ENCODE data around the gene KCNG3. TPM values are rescaled to one million over a fixed set of nuclear protein-coding genes. Genes with fewer than 3 reads are reported as not detected.

Gene KCNG3, protein sequence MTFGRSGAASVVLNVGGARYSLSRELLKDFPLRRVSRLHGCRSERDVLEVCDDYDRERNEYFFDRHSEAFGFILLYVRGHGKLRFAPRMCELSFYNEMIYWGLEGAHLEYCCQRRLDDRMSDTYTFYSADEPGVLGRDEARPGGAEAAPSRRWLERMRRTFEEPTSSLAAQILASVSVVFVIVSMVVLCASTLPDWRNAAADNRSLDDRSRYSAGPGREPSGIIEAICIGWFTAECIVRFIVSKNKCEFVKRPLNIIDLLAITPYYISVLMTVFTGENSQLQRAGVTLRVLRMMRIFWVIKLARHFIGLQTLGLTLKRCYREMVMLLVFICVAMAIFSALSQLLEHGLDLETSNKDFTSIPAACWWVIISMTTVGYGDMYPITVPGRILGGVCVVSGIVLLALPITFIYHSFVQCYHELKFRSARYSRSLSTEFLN
- total RNA-seq (2014; rRNA removed; shearing (Covaris generic)) = 2.5 and 2.9 TPM in 2 replicates

DNA sequence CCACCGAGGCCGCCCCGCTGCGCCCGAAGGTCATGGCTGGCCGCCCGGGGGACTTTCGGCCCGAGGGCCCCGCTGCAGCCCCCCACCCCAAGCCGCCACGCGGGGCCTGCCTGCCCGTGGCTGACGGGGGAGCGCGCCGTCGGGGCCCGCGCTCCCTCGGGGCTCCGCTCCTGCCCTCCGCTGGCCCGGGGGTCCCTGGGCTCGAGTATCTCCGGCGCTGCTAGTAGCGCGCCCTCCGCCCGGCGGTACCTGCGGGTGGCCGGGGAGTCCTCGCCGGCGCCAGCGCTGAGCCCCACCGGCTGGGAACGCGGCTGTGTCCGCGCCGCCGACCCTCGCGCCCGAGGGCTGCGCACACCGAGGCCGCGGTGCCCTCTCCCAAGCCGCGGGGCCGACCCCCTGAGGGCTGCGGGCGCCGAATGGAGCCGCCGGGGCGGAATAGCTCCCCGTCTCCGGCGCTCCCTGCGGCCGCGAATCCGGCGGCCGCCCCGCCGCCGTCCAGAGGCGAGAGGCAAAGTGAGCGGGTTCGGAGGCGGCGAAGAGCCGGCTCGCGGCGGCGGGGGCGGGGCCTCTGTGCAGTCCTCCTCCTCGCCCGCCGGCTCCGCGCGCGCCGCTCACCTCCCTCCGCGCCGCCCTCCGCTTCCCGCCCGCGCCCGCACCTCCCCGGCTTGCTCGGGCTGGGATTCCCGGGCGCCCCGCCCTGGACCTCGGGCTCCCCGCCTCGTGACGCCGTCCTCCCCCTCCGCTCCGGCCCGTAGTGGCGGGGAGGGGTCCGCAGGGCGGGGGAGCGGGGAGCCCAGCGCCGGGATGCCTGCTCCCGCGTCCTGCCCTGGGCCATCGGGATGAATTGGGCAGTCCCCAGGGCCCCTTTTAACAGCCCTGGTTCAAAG, at the start of gene KCNG3:
KCNG3 (minus strand) TSS at position 515 of the 887 bp plus-strand sequence; CDS start at position 34, 481 bp downstream.
- peak; percentile 54 for DNase-seq (ENCODE audit: low spot score)

DNA sequence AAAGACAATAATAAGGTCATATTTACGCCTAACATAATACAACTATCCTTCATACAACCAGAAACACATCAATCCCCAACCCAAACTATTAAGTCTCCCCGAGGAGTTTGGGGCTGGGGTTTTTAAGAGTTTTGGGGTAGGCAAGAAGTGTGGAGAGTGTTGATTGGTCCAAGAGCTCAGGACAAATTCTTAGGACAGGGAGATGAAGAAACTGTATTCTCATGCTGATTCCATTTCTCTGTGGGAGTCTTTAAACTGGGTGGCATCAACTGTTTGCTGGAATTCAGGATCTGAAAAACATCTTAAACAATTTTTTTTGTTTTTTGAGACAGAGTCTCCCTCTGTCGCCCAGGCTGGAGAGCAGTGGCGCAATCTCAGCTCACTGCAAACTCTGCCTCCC, 49.1 kb upstream of the KCNG3 start:
- DNase-seq (ENCODE audit: low spot score) = no peak

DNA sequence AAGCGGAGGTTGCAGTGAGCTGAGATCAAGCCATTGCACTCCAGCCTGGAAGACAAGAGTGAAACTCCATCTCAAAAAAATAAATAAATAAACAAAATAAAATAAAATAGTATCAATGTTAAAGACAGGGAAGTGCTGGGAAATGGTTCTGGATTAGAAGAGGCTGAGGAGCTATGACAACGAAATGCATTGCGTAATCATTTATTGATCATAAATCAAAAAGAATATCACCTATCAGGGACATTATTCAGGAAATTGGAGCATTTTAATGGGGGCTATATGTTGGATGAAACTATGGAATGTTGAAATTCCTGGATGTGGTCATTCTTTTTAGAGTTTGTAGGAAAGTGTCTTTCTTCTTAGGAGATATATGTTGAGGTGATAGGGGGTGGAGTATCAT, 43.7 kb upstream of the KCNG3 start:
- DNase-seq (ENCODE audit: low spot score) = no peak

DNA sequence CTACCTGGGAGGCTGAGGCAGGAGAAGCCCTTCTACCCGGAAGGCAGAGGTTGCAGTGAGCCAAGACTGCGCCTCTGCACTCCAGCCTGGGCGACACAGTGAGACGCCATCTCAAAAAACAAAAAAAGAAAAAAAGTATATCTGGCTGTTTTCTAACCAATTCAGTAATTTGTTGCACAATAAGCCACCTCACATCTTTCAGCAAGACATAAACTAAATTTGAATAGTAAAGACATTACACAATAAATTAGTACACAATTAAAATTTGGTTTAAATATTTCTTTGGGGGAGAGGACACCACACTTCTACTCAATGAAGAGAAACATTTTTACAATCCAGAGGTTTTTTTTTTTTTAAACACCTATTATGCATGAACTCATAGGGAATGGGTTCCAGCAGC, 38.6 kb upstream of the KCNG3 start:
- no peak for DNase-seq (ENCODE audit: low spot score)

DNA sequence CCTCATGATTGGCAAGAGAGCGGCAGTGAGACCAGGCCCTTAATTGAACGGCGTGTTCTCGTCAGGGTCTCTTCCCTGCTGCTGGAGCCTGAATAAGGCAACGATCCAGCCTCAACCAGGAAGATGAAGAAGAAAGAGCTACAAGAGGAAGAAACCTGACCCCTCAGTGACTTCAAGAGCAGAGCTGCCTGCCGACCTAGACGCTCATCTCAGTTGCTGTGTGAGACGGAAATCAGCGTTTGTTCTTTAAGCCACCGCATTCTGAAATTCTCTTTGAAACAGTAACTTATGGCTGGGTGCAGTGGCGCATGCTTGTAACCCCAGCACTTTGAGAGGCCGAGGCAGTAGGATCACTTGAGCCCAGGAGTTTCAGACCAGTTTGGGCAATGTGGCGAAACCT, 29.6 kb upstream of the KCNG3 start:
- DNase-seq (ENCODE audit: low spot score) = no peak

DNA sequence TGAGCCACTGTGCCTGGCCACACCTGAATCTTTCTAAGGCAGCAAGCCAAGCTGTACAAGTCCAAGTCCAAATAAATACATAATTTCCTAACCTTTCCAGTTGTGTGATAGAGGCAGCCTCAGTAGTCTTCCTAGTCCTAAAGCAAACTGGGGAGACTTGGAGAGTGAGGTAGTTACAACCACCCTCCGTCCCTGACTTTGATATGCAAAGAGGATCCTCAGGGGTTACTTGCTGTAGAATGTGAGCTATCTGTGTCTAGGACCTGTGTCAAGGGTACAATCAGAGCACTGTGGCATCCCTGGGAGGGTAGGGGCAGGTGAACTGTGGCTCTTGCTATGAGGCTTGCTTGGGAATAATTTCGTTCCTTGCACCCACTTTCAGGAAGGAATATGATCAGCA, 28.3 kb upstream of the KCNG3 start:
- DNase-seq (ENCODE audit: low spot score) = no peak

DNA sequence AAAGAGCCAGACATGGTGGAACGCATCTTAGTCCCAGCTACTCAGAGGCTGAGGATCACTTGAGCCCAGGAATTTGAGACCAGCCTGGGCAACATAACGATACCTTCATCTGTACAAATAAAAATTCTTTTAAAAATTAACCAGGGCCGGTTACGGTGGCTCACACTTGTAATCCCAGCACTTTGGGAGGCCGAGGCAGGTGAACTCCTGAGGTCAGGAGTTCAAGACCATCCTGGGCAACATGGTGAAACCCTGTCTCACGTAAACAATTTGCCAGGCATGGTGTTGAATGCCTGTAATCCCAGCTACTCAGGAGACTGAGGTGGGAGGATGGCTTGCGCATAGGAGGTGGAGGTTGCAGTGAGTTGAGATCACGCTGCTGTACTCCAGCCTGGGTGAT, 25.8 kb upstream of the KCNG3 start:
- DNase-seq (ENCODE audit: low spot score) = no peak

DNA sequence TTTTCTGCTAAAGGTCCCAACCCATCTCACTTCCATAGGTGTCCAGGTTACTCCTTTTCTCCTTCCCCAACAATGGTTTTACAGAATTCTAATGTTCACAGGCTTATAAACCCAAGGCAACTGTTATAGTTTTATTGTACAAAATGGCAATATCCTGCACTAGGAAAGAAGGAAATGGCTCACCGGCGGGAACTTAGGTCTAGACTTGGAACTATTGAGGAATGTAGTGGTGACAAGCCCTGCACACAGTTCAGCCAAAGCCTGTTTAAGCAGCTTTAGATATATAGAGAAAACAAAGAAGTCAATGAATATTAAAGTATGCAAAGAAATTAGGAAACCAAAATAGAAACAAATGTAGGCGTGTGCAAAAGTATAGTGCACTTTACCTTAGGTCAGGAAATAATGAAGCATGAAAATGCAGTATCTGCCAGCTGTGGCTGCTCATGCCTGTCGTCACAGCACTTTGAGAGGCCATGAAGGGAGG, 22.7 kb upstream of the KCNG3 start:
- DNase-seq (ENCODE audit: low spot score) = no peak

DNA sequence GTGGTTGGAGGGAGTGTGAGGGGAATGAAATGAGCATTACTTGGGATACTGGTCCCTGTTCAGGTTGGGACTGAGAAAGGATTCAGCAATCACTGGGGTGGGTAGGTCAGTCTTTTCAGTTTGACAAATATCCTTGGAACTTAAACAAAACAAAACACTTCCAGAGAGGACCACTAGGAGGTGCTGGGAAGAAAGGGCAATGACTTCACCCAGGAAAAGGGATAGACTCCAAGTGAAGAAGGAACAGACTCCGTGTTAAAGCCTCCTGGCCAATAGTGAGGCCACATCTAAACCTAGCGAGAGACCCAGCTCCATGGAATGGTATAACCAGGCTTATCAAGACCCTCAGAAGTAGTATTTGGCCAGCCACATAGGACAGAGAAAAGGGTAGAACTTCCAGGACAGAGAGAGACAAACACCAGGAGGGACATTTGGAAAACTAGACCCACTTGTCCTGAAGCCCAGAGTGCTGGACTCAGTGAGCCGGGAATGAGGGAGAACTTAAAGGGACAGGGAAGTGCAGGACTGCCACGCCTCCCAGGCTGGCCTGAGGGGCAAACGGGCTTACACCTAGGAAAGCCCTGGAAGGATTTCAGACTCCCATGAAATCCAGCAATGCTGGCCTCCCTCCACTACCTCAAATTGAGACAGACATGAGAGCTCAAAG, 19.6 kb upstream of the KCNG3 start:
- peak; percentile 44 for DNase-seq (ENCODE audit: low spot score)

DNA sequence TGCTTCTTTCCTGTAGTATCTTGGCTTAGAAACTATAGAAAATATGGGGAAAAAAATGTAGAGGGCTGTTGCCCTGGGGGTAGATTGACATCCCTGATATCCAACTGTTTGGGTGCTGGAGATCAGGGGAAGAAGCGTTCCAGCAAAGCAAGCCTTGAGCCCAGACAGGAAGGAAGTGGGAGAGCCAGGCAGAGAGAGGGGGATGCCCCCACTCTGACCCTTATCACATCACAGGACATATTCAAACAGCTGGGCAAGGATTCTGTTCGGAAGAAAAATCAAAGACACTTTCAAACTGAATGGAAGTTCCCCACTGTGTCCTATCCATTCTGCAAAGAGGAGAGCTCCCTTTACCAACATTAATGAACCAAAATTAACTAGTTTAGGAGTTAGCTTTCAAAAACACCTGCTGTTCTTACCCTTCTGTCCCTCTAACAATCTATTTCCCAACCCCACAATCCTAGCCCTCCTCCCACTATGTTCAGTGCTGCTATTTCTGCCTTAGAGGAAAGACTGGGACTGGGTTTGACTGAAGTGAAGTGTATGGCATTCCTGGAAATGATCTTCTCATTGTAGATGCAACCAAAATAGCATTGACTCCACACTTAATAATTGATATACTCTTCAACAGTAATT, 16.9 kb upstream of the KCNG3 start:
- peak; percentile 44 for DNase-seq (ENCODE audit: low spot score)

DNA sequence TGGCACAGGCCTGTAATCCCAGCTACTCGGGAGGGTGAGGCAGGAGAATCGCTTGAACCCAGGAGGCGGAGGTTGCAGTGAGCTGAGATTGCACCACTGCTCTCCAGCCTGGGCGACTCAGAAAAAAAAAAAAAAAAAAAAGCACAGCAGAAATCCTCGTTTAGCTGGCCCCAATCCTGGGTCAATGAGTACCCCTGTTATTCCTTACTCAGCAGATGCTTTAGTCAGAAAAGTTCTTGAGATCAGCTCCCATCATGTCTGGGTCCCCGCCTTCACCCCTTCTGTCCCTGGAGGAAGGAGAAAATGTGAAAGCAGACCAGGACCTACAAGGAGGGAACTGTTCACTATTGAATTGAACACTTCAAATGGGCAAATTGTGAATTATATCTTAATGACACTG, 16.4 kb upstream of the KCNG3 start:
- no peak for DNase-seq (ENCODE audit: low spot score)

DNA sequence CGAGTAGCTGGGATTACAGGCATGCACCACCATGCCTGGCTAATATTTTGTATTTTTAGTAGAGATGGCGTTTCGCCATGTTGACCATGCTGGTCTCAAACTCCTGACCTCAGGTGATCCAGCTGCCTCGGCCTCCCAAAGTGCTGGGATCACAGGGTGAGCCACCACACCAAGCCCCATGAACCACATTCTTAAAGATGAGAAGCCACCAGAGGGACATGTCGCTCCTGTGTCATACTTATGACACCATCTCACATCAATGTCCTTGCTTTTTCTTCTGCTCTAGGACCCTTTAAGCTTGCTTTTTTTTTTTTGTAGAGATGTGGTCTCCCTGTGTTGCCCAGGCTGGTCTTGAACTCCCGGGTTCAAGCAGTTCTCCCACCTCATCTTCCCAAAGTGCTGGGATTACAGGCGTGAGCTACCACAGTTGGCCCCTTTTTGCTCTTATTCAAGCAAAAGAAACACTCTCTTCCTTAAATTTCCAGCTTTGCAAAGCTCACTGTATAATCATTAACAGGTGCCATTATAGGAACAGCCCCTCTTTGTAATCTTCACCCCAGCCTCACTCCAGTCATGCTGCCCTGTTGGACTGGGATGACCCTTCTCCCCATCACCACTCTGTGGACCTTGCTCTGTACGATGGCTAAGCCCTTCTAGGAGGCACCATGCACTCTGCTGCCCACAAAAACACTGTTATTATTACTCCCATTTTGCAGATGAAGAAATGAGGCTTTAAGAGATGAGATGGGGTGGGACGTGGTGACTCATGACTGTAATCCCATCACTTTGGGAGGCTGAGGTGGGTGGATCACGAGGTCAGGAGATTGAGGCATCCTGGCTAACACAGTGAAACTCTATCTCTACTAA, 10.8 kb upstream of the KCNG3 start:
- no peak for DNase-seq (ENCODE audit: low spot score)

DNA sequence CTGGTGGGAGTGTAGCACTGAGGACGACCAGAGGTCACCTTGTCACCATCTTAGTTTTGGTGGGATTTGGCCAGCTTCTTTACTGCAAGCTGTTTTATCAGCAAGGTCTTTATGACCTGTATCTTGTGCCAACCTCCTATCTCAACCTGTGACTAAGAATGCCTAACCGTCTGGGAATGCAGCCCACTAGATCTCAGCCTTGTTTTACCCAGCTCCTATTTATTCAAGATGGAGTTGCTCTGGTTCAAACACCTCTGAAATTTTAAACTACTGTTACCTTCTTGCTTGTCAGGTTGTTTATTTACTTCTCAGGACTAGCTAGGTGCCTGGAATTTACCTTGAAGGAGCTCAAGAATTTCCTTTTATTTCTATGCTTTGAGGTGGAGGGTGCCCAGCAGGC, 9.5 kb upstream of the KCNG3 start:
- DNase-seq (ENCODE audit: low spot score) = peak; percentile 65

DNA sequence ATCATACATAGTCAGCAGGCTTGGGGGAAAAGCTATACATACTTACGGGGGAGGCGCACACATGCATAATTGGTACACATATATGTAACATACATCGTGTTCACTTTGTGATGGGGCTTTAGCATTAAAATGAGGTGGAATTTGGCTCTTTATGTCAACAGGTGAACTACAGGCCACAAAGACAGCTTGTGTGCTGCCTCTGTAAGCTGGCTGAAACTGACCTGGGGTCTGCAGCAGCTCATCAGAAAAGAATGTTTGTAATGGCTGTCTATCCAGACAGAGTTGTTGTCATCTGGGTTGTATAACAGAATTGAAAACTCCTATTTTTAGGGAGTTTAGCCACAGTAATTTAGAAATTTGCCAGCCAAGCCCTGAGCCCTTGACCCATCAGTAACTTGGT, 4.7 kb upstream of the KCNG3 start:
- no peak for DNase-seq (ENCODE audit: low spot score)

DNA sequence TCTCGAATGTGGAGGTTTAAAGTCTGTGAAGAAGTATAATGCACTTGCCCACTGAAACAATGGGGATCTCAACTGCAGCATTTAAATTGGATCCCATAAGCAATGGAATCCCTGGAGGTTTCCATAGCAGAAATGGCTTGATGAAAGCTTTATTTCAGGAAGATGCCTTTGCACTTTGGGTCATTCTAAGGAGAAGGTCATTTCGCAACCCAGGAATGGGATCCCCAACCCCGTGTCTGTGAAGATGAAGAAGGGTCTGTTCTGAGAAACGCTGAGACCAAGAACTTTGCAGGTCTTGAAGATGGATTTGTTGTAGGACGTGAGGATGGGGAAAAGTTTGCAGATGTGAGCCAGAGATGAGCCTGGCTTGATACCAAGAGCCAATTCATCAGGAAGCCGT, 1.8 kb upstream of the KCNG3 start:
- DNase-seq (ENCODE audit: low spot score) = no peak

DNA sequence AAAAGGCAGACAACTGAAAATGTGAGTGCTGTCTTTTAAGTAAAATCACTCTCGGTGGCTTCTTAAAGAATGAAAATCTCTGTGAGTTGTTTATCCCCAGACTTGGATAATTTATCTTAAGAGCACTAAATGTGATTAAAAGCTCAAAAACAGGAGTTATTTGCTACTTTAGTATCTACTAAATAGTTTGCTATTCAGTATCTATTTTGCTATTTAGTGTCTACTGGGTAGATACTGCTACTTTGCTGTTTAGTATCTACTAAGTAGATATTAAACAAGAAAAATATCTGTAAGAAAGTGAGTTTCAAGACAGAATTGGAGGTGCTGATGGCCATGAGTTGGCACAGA, 1.4 kb upstream of the KCNG3 start:
- DNase-seq (ENCODE audit: low spot score) = no peak

DNA sequence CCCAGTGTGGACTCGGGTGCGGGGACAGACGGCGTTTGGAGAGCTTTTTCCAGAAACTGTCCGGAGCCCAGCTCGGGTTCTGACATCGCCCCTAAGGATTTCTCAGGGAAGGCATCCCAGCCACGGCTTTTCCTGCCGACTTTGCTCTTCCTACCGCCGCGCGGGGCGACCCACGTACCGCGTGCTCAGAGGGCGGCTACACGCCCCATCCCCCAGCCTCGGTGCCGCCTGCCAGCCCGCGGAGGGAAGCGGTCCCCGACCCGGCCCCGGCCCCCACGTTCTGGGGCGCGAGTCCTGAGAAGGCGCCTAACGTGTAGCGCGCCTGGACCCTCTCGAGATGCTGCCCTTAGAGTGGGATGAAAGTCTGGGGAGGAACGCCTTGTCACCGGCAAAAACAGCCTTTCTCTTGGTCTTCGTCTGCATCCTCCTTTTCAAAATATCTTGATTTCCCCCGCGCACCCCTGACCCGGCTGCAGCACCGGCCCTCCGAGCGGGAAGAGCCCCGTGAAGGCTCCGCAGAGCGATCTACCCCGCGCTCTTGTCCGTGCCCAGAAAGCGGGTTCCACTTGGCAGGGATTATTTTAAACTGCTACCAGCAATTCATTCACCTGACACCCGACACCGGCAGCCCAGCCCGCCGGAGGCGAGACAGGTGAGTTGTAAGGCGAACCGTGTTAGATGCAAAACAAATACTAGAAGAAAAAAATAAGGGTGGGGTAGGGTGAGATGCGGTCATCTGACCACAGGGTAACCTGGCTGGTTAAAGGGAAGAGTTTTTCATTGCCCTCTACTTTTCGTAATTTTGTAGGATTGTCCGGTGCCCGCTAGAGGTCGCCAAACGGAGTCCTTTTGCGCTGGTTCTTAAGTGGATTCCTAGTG, 812 bp upstream of the KCNG3 start:
- peak; percentile 88 for DNase-seq (ENCODE audit: low spot score)

DNA sequence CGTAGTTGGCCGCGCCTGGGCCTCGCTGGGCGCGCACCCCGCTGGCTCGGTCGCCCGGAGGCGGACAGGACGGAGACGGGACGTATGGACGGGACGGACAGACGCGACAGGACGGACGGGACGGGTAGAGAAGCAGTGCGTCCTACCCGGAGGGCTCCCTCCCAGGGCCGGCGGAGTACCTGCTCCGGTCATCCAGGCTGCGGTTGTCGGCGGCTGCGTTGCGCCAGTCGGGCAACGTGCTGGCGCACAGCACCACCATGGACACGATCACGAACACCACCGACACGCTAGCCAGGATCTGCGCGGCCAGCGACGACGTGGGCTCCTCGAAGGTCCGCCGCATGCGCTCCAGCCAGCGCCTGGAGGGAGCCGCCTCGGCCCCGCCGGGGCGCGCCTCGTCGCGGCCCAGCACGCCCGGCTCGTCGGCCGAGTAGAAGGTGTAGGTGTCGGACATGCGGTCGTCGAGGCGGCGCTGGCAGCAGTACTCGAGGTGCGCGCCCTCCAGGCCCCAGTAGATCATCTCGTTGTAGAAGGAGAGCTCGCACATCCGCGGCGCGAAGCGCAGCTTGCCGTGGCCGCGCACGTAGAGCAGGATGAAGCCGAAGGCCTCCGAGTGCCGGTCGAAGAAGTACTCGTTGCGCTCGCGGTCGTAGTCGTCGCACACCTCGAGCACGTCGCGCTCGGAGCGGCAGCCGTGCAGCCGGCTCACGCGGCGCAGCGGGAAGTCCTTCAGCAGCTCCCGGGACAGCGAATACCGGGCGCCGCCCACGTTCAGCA, 903 bp downstream of the KCNG3 start:
- DNase-seq (ENCODE audit: low spot score) = no peak

DNA sequence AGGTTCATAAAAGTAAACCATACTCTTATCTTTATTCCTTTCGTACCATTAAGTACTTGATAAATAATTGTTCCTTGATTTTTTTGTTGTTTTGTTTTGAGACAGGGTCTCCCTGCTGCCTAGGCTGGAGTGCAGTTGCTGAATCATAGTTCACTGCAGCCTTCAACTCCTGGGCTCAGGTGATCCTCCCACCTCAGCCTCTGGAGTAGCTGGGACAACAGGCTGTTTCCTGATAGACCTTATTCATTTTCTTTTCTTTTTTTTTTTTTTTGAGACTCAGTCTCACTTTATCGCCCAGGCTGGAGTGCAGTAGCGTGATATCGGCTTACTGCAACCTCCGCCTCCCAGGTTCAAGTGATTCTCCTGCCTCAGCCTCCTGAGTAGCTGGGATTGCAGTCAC, 5.5 kb downstream of the KCNG3 start:
- DNase-seq (ENCODE audit: low spot score) = no peak

Measured in A172 (cell line).